VCaP (cell line): Measurements from ENCODE around the gene DAZL.

Experiments
- H3K27ac ChIP-seq: fragments of 450-650 bp; 2 replicates; pipeline ENCODE4 v1.5.1; 2017
- CTCF ChIP-seq: fragments of 450-650 bp; conservative IDR thresholded peaks from 2 replicates; pipeline ENCODE4 v1.5.1; 2017; ENCODE audit warnings: mild to moderate bottlenecking, moderate library complexity

DAZL gene

GRCh38 chr3:16604887-16605602 lies at the start of gene DAZL:
Gene DAZL (minus strand): TSS chr3:16605423. CDS start chr3:16605205, 218 bp downstream.
- no peak within 1 kb of the TSS for H3K27ac ChIP-seq
- no peak for TF ChIP-seq CTCF

- no peak overlapping the region for H3K27ac ChIP-seq
- TF ChIP-seq CTCF = no peak
Observed at GRCh38 chr3:16654976-16655375, 49.8 kb upstream of the DAZL start.

GRCh38 chr3:16653712-16654111 lies 48.5 kb upstream of the DAZL start:
- TF ChIP-seq CTCF = 0 out of 2 replicates have a peak, but pooled peaks have one; percentile 13
- H3K27ac ChIP-seq = no peak overlapping the region

- no peak for TF ChIP-seq CTCF
- H3K27ac ChIP-seq = no peak overlapping the region
Observed at GRCh38 chr3:16647668-16648067, 42.4 kb upstream of the DAZL start.

GRCh38 chr3:16639806-16640205 lies 34.6 kb upstream of the DAZL start:
- no peak overlapping the region for H3K27ac ChIP-seq
- no peak for TF ChIP-seq CTCF

GRCh38 chr3:16633948-16634347 lies 28.7 kb upstream of the DAZL start:
- no peak for TF ChIP-seq CTCF

GRCh38 chr3:16632395-16632794 lies 27.2 kb upstream of the DAZL start:
- no peak overlapping the region for H3K27ac ChIP-seq
- TF ChIP-seq CTCF = no peak

More at GRCh38 chr3:16633948-16634347, 28.7 kb upstream of the DAZL start:
- H3K27ac ChIP-seq = no peak overlapping the region
